Caco-2 (cell line): Measurements from ENCODE around the gene CDCP1. TPM values are rescaled to one million over a fixed set of nuclear protein-coding genes. Genes with fewer than 3 reads are reported as not detected.
A peak's percentile ranks its signal among the peaks of the same experiment; 100 is the strongest.
"Not testable (repeated sequence)": the region's sequence is repeated elsewhere in the genome, so short reads cannot be mapped to it uniquely, and the experiment has no call there.

Experiments
- BruUV-seq: library from RNA; stranded (reverse); fragments of 400-500 nt; replicated peaks from 2 replicates; lab custom pipeline; 2021; lab: Mats Ljungman, UMichigan
- CTCF ChIA-PET: fragments of 300-600 bp; sonication (Branson Sonifier 250); formaldehyde crosslinking; loops from one replicate; lab custom pipeline; 2022; ENCODE audit warnings: antibody characterized with exemption; lab: Charles Lee
- POLR2A ChIA-PET: fragments of 300-600 bp; sonication (Branson Sonifier 250); formaldehyde crosslinking; loops from one replicate; lab custom pipeline; 2022; ENCODE audit warnings: antibody characterized with exemption; lab: Charles Lee
- DNase-seq, 2 experiments: peaks; one replicate each; pipeline versions ENCODE4 v3.0.0 to v3.0.0-alpha.2; 2020 to 2022
- H3K27me3 ChIP-seq: replicated peaks from 2 replicates; pipeline ENCODE4 v1.6.0; 2011; ENCODE audit warnings: low read length; ENCODE audit not compliant: control insufficient read depth, insufficient read depth
- H3K36me3 ChIP-seq: 2 replicates; pipeline ENCODE4 v1.5.1; 2011; ENCODE audit warnings: low read length; ENCODE audit not compliant: control insufficient read depth, insufficient read depth
- H3K4me1 ChIP-seq: fragments of 250-450 bp; sonication (Bioruptor Pico); 2 replicates; pipeline ENCODE4 v1.5.1; 2020; ENCODE audit warnings: mild to moderate bottlenecking
- H3K4me3 ChIP-seq: 2 replicates; pipeline ENCODE4 v1.5.1; 2011; ENCODE audit warnings: low read depth, mild to moderate bottlenecking, control low read depth, low read length
- H3K9me3 ChIP-seq: fragments of 250-450 bp; sonication (Bioruptor Pico); 2 replicates; pipeline ENCODE4 v1.5.1; 2020; ENCODE audit warnings: mild to moderate bottlenecking, moderate library complexity
- H3K27ac Mint-ChIP-seq: one replicate; pipeline ENCODE4 v1.8.0; 2022; ENCODE audit warnings: mixed read lengths; ENCODE audit not compliant: unreplicated experiment
- H3K27me3 Mint-ChIP-seq: one replicate; pipeline ENCODE4 v1.8.0; 2022; ENCODE audit warnings: mixed read lengths; ENCODE audit not compliant: insufficient read depth, unreplicated experiment
- H3K36me3 Mint-ChIP-seq: one replicate; pipeline ENCODE4 v1.8.0; 2022; ENCODE audit warnings: mild to moderate bottlenecking, mixed read lengths; ENCODE audit not compliant: insufficient read depth, unreplicated experiment
- H3K4me1 Mint-ChIP-seq: one replicate; pipeline ENCODE4 v1.8.0; 2022; ENCODE audit warnings: low read depth, mixed read lengths; ENCODE audit not compliant: unreplicated experiment
- H3K4me3 Mint-ChIP-seq: one replicate; pipeline ENCODE4 v1.8.0; 2022; ENCODE audit warnings: mild to moderate bottlenecking, moderate library complexity, mixed read lengths; ENCODE audit not compliant: unreplicated experiment
- H3K9me3 Mint-ChIP-seq: one replicate; pipeline ENCODE4 v1.8.0; 2022; ENCODE audit warnings: mixed read lengths; ENCODE audit not compliant: unreplicated experiment
- intact Hi-C: fragments of 100-400 bp; cut with micrococcal nuclease; formaldehyde crosslinking; loops from one replicate; pipeline ENCODE4 v1.10.0; 2022; ENCODE audit not compliant: unreplicated experiment
- total RNA-seq: library from RNA; stranded (reverse); gene quantifications from 2 replicates; pipeline ENCODE4 v1.2.3, GENCODE V29; 2022
- TF ChIP-seq, protein P1 (sequence below), 2 experiments: fragments of 200-600 bp in 1 of 2; IDR thresholded peaks; 1 replicate in 1 of 2; 2 replicates in 1 of 2; pipeline versions ENCODE4 v1.5.1 to v1.8.0; 2011 to 2022; ENCODE audit warnings: antibody characterized with exemption in 1 of 2, control low read depth in 1 of 2, inconsistent platforms in 1 of 2, low read depth in 1 of 2, low read length in 1 of 2, mild to moderate bottlenecking in 1 of 2, moderate library complexity in 1 of 2; ENCODE audit not compliant: insufficient read depth in 1 of 2, severe bottlenecking in 1 of 2, unreplicated experiment in 1 of 2

Gene CDCP1
- total RNA-seq, 1 experiment from 2014 or later: 22.5 TPM

- Histone ChIP-seq H3K27me3 (no peaks in the 10 kb centered on the region), H3K9me3 (no peaks in the 10 kb centered on the region), H3K4me1 (peaks cover 10% of the 10 kb centered on the region), H3K36me3 (no peaks in the 10 kb centered on the region; the same call in 1 of the 2 replicates), H3K4me3 (no peak overlapping the region)
- Mint-ChIP-seq H3K36me3 (no peaks in the 10 kb centered on the region), H3K4me1 (peaks cover 6% of the 10 kb centered on the region), H3K4me3 (no peak overlapping the region), H3K27me3 (no peaks in the 10 kb centered on the region), H3K9me3 (no peaks in the 10 kb centered on the region), H3K27ac (no peak overlapping the region)
- no TSS peak for BruUV-seq
- TF ChIP-seq, protein P1, sequence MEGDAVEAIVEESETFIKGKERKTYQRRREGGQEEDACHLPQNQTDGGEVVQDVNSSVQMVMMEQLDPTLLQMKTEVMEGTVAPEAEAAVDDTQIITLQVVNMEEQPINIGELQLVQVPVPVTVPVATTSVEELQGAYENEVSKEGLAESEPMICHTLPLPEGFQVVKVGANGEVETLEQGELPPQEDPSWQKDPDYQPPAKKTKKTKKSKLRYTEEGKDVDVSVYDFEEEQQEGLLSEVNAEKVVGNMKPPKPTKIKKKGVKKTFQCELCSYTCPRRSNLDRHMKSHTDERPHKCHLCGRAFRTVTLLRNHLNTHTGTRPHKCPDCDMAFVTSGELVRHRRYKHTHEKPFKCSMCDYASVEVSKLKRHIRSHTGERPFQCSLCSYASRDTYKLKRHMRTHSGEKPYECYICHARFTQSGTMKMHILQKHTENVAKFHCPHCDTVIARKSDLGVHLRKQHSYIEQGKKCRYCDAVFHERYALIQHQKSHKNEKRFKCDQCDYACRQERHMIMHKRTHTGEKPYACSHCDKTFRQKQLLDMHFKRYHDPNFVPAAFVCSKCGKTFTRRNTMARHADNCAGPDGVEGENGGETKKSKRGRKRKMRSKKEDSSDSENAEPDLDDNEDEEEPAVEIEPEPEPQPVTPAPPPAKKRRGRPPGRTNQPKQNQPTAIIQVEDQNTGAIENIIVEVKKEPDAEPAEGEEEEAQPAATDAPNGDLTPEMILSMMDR (IDR thresholded peaks at IDR 0.05; ENCODE audit: insufficient read depth in 1 of 2, low read depth in 1 of 2, low read length in 1 of 2, severe bottlenecking in 1 of 2, unreplicated experiment in 1 of 2): no peak
- POLR2A ChIA-PET: no interaction called here
- CTCF ChIA-PET: no interaction called here
- intact Hi-C loops: no loop called here
- no peak for DNase-seq
These were observed 65.4 kb downstream of the CDCP1 start for GRCh38 chr3:45080824-45081223.

DNA sequence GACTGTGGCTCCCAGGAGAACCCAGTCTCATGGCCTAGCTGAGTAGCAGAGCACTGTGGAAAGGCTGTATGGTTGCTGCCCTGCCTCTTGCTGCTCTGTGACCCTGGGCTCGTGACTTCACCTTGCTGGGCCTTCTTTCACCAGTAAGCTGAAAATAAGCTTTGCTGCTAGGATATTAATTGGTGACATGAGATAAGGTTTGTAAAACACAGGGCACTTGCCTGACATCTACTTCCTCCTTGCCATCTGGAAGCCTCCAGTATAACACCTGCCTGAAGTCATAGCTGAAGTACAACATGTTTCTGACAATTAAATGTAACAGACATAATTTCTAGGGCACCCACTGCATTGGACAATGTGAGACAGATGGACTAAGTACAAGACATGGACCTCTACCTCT lies 66.5 kb downstream of the CDCP1 start:
- TF ChIP-seq, protein P1 (IDR thresholded peaks at IDR 0.05; ENCODE audit: insufficient read depth in 1 of 2, low read depth in 1 of 2, low read length in 1 of 2, severe bottlenecking in 1 of 2, unreplicated experiment in 1 of 2): no peak
- BruUV-seq: no TSS peak
- Mint-ChIP-seq H3K9me3 (no peaks in the 10 kb centered on the region), H3K4me1 (peaks cover 6% of the 10 kb centered on the region), H3K36me3 (no peaks in the 10 kb centered on the region), H3K27ac (no peak overlapping the region), H3K4me3 (no peak overlapping the region), H3K27me3 (no peaks in the 10 kb centered on the region)
- no peak overlapping the region for H3K4me3 ChIP-seq
- DNase-seq: no peak
- H3K4me1 ChIP-seq: peaks cover 3% of the 10 kb centered on the region
- H3K27me3 ChIP-seq: no peaks in the 10 kb centered on the region
- intact Hi-C loops: no loop called here
- ChIA-PET CTCF (interaction anchor here (1.3 kb wide), 1 partner anchor 24 kb away, joined by 3 read pairs; no protein-coding TSS in a partner anchor), POLR2A (no interaction called here)
- no peaks in the 10 kb centered on the region; the same call in 1 of the 2 replicates for H3K36me3 ChIP-seq
- H3K9me3 ChIP-seq: no peaks in the 10 kb centered on the region

DNA sequence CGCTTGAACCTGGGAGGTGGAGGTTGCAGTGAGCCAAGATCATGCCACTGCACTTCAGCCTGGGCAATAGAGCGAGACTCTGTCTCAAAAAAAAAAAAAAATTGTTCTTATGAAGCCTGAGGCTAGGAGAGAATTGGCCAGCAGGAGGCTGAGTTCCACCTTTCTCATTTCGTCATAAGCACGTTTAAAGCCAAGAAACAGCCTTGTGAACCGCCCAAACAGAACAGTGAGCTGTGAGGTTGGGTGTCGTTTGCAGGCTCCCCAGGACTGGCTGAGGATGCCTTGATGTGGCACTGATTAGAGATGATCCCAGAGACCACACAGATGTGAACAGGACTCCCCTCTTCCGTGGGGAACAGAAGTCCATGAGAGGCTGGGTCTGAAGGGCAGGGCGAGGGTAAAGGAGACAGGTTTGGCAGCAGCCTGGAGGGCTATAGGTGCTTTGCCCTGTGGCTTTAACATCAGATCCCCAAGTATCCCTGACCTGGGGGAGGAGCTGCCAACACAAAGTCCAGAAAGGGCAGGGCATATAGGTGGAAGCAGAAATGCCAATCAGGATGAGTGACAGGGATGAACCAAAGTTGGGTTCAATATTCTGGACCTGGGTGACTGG lies 67.2 kb downstream of the CDCP1 start:
- Histone ChIP-seq H3K27me3 (no peaks in the 10 kb centered on the region), H3K36me3 (no peaks in the 10 kb centered on the region; the same call in 1 of the 2 replicates), H3K4me1 (no peaks in the 10 kb centered on the region), H3K4me3 (no peak overlapping the region), H3K9me3 (no peaks in the 10 kb centered on the region)
- no peaks in the 10 kb centered on the region for H3K9me3 Mint-ChIP-seq
- intact Hi-C loops: no loop called here
- DNase-seq: peak in 1 of 2 experiments; percentile 16
- POLR2A ChIA-PET: no interaction called here
- CTCF ChIA-PET: interaction anchor here (0.9 to 1.3 kb wide), 2 partner anchors 23 to 131 kb away, joined by 3 to 12 read pairs; no protein-coding TSS in a partner anchor
- TF ChIP-seq, protein P1 (IDR thresholded peaks at IDR 0.05; ENCODE audit: insufficient read depth in 1 of 2, low read depth in 1 of 2, low read length in 1 of 2, severe bottlenecking in 1 of 2, unreplicated experiment in 1 of 2): no peak
- BruUV-seq: no TSS peak
- peaks cover 6% of the 10 kb centered on the region for H3K4me1 Mint-ChIP-seq
- H3K36me3 Mint-ChIP-seq: no peaks in the 10 kb centered on the region
- H3K4me3 Mint-ChIP-seq: no peak overlapping the region
- peaks cover 3% of the 10 kb centered on the region for H3K27me3 Mint-ChIP-seq
- H3K27ac Mint-ChIP-seq: no peak overlapping the region

DNA sequence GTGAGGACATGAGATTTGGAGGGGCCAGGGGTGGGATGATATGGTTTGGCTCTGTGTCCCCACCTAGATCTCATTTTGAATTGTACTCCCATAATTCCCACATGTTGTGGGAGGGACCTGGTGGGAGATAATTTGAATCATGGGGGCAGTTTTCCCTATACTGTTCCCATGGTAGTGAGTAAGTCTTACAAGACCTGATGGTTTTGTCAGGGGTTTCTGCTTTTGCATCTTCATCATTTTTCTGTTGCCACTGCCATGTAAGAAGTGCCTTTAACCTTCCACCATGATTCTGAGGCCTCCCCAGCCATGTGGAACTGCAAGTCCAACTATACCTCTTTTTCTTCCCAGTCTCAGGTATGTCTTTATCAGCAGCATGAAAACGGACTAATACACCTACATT lies 67.9 kb downstream of the CDCP1 start:
- H3K9me3 ChIP-seq, H3K4me1 Mint-ChIP-seq, H3K27me3 Mint-ChIP-seq, H3K27me3 ChIP-seq, H3K27ac Mint-ChIP-seq, DNase-seq, H3K4me3 ChIP-seq, H3K4me1 ChIP-seq, CTCF ChIA-PET, POLR2A ChIA-PET, intact Hi-C loops, H3K36me3 ChIP-seq, BruUV-seq, H3K9me3 Mint-ChIP-seq, H3K36me3 Mint-ChIP-seq, H3K4me3 Mint-ChIP-seq: not testable (repeated sequence)
